WI38 (cell line): Measurements from ENCODE around the gene STPG3.

Source experiments
- H3K4me3 ChIP-seq: 2 replicates; pipeline ENCODE4 v1.5.1; 2011; ENCODE audit warnings: low read depth, mild to moderate bottlenecking, control low read depth, low read length
- CTCF ChIP-seq: IDR thresholded peaks from 2 replicates; pipeline ENCODE4 v1.5.1; 2012; ENCODE audit warnings: low read depth, mild to moderate bottlenecking, control low read depth, low read length

STPG3 gene

GRCh38 chr9:137269231-137269772 is 18.2 kb downstream of the STPG3 start:
- no peak overlapping the region for H3K4me3 ChIP-seq
- TF ChIP-seq CTCF, result no peak

- no peak overlapping the region for H3K4me3 ChIP-seq
- TF ChIP-seq CTCF, result no peak
Observed at GRCh38 chr9:137270929-137271695, 20.0 kb downstream of the STPG3 start.

- TF ChIP-seq CTCF, result no peak
- no peak overlapping the region for H3K4me3 ChIP-seq
Observed at GRCh38 chr9:137271696-137272076, 20.6 kb downstream of the STPG3 start.

- TF ChIP-seq CTCF, result no peak
Observed at GRCh38 chr9:137272241-137273094, 21.4 kb downstream of the STPG3 start.

GRCh38 chr9:137273095-137273490 is 22.0 kb downstream of the STPG3 start:
- no peak for TF ChIP-seq CTCF
- H3K4me3 ChIP-seq, result no peak overlapping the region

More at GRCh38 chr9:137272241-137273094, 21.4 kb downstream of the STPG3 start:
- no peak overlapping the region for H3K4me3 ChIP-seq

GRCh38 chr9:137273611-137274320 is 22.7 kb downstream of the STPG3 start:
- H3K4me3 ChIP-seq, result no peak overlapping the region
- no peak for TF ChIP-seq CTCF
